BE2C (cell line): ENCODE measurements around the gene EIF2A.

ENCODE experiments used
- DNase-seq: peaks from one replicate; pipeline ENCODE4 v3.0.0-alpha.2; 2020
- H3K27me3 ChIP-seq: fragments of 250-450 bp; sonication (Bioruptor Pico); 2 replicates; pipeline ENCODE4 v1.5.1; 2020; ENCODE audit warnings: mild to moderate bottlenecking
- H3K36me3 ChIP-seq: fragments of 250-450 bp; sonication (Bioruptor Pico); 2 replicates; pipeline ENCODE4 v1.5.1; 2020; ENCODE audit warnings: mild to moderate bottlenecking
- H3K4me1 ChIP-seq: fragments of 250-450 bp; sonication (Bioruptor Pico); 2 replicates; pipeline ENCODE4 v1.5.1; 2020
- H3K4me3 ChIP-seq: 2 replicates; pipeline ENCODE4 v1.5.1; 2011; ENCODE audit warnings: low read depth, low read length
- H3K9me3 ChIP-seq: fragments of 250-450 bp; sonication (Bioruptor Pico); 2 replicates; pipeline ENCODE4 v1.5.1; 2020
- TF ChIP-seq, protein P1 (sequence below): IDR thresholded peaks from 2 replicates; pipeline ENCODE4 v1.5.1; 2012; ENCODE audit warnings: mild to moderate bottlenecking, low read depth, low read length

EIF2A gene

DNA sequence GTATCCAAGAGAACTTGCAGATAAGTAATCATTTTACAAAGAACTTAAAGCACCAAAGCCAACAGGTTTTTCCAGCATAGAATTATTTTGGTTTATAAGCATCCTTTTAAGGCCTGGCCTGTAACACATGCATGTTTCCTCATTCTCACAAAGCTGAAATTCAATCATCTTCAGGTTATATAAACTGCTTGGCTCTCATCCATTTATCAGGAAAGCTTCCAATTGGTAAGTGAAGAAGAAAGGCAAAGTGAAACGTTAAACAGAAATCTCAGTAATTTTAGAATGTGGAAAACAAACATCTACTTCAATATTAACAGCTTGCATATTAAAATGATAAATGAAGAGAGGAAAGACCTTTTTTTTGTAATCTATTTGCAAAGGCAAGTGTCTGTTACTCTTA, 1.9 kb upstream of the EIF2A start:
- peak overlapping the region; percentile 77 for H3K4me3 ChIP-seq
- no peaks in the 10 kb centered on the region for H3K27me3 ChIP-seq
- no peaks in the 10 kb centered on the region; the same call in 1 of the 2 replicates for H3K4me1 ChIP-seq
- H3K9me3 ChIP-seq, result no peaks in the 10 kb centered on the region
- H3K36me3 ChIP-seq, result peaks cover 16% of the 10 kb centered on the region
- TF ChIP-seq, protein P1, sequence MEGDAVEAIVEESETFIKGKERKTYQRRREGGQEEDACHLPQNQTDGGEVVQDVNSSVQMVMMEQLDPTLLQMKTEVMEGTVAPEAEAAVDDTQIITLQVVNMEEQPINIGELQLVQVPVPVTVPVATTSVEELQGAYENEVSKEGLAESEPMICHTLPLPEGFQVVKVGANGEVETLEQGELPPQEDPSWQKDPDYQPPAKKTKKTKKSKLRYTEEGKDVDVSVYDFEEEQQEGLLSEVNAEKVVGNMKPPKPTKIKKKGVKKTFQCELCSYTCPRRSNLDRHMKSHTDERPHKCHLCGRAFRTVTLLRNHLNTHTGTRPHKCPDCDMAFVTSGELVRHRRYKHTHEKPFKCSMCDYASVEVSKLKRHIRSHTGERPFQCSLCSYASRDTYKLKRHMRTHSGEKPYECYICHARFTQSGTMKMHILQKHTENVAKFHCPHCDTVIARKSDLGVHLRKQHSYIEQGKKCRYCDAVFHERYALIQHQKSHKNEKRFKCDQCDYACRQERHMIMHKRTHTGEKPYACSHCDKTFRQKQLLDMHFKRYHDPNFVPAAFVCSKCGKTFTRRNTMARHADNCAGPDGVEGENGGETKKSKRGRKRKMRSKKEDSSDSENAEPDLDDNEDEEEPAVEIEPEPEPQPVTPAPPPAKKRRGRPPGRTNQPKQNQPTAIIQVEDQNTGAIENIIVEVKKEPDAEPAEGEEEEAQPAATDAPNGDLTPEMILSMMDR, result no peak
- no peak for DNase-seq

DNA sequence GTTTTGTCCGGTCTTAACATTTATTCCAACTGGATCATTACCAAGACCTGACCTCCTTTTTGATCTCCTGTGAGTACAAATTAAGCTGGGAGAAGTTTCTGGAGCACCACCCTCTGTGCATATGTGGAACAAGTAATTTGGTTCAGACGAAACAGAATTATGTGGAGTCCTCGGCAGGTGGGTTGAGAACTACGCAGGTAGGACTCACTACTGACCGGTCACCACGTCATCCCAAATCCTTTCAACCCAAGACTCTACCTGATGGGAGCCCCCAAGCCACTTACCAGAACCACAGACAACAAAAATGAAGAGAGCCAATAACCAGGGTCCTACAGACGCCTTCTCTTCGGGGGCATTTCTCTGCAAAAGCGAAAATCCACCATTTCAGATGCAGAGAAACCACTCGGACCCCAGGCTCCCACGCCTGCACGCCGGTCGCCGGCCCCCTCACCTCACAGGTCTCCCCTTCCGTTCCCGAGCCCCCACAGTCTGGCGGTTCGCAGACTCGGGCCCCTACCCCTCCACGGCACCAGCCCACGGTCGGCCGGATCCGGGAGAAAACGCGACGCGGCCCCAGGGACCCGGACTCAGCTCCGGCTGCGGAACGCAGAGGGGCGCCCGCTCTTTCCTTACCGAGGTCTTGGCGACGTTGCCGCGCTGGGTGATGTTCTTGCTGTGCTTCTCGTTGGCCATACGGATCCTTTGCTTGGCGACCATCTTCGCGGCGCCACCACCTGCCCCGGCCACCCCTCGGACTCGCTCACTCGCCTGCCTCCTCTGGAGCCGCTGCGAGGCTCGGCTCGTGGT, 965 bp upstream of the EIF2A start:
- no peaks in the 10 kb centered on the region; the same call in 1 of the 2 replicates for H3K4me1 ChIP-seq
- H3K4me3 ChIP-seq, result peak overlapping the region; percentile 77
- H3K9me3 ChIP-seq, result no peaks in the 10 kb centered on the region
- H3K36me3 ChIP-seq, result peaks cover 16% of the 10 kb centered on the region
- DNase-seq, result no peak
- H3K27me3 ChIP-seq, result no peaks in the 10 kb centered on the region
- TF ChIP-seq, protein P1, result no peak

DNA sequence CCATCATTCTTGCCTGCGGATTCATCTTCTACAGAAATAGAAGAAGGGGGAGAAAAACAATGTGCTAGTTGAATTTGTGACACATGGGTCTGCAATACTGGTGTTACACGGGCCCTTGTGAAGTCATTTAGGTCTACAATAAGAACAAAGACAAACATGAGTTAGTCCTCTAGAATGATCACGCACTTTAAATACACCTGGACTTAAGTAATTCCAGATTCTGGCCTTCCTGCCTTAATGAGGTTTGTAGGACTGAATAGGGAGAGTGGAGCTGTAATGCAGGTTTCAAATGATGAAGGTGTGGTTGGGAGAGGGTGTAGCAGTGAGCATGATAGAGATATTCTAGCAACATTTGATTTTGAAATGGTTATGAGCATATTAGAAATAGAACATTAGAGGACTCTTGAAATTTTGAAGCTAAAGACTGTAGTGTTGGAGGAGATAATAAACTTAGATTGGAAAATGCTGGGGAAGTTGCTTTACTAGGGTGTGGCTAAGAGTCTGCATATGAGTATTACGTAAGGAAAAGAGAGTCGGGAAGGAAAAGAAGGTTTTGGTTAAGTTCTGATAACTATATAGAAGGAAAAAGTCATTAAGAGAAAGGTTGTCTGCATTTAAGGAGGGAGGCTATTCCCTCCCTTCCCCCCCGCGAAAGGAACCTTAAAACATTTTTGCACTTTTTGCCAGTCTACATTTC, 606 bp downstream of the EIF2A start:
- Histone ChIP-seq H3K36me3 (peaks cover 20% of the 10 kb centered on the region), H3K27me3 (no peaks in the 10 kb centered on the region), H3K9me3 (no peaks in the 10 kb centered on the region), H3K4me3 (peak overlapping the region; percentile 77), H3K4me1 (no peaks in the 10 kb centered on the region; the same call in 1 of the 2 replicates)
- DNase-seq, result no peak
- TF ChIP-seq, protein P1, result no peak

GRCh38 chr3:150555859-150556436, 9.4 kb downstream of the EIF2A start:
- peaks cover 53% of the 10 kb centered on the region for H3K36me3 ChIP-seq
- H3K27me3 ChIP-seq, result no peaks in the 10 kb centered on the region
- H3K4me1 ChIP-seq, result no peaks in the 10 kb centered on the region
- no peak overlapping the region for H3K4me3 ChIP-seq
- TF ChIP-seq, protein P1, result no peak
- H3K9me3 ChIP-seq, result no peaks in the 10 kb centered on the region
- no peak for DNase-seq

DNA sequence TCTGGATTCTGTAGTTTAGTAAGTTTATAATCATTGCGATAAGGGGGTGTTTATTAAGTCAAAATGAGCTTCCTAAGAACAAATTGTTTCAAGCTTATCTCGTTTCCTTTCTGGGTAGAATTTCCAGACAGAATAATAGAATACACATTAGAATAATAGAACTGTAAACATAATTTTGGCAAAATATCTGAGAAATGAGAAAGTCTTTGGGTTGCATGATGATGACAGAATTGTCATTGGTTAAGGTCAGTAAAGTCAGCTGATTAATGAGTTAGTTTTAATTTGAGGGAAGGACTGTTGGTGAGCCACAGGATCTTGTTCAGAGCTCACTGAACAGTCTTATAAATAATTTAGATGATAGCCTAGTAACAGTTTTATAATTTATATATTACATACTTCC, 10.2 kb downstream of the EIF2A start:
- peaks cover 60% of the 10 kb centered on the region for H3K36me3 ChIP-seq

More for the DNA sequence above, 10.2 kb downstream of the EIF2A start:
- H3K4me1 ChIP-seq, result no peaks in the 10 kb centered on the region
- no peak overlapping the region for H3K4me3 ChIP-seq
- TF ChIP-seq, protein P1, result no peak
- H3K9me3 ChIP-seq, result no peaks in the 10 kb centered on the region
- DNase-seq, result no peak
- no peaks in the 10 kb centered on the region for H3K27me3 ChIP-seq
